Measurements from ENCODE around the gene CFDP1.

Gene CFDP1

GRCh38 chr16:75382611-75383010 lies 50.7 kb downstream of the CFDP1 start:
- Histone ChIP-seq H4K20me1 (ENCODE audit: insufficient read depth, low read length) (no peaks in the 10 kb centered on the region), H3K9me2 (ENCODE audit: low read depth, low read length) (no peaks in the 10 kb centered on the region), H3K9ac (ENCODE audit: low read length) (no peak overlapping the region), H3K27me3 (ENCODE audit: insufficient read depth, low read length) (no peaks in the 10 kb centered on the region), H3K9me3 (ENCODE audit: low read length) (no peaks in the 10 kb centered on the region), H3K27ac (ENCODE audit: low read depth, low read length, poor library complexity, severe bottlenecking) (no peak overlapping the region), H3K79me2 (ENCODE audit: insufficient read depth, low read length) (no peaks in the 10 kb centered on the region), H3K4me1 (ENCODE audit: insufficient read depth, low read length, severe bottlenecking) (peaks cover 26% of the 10 kb centered on the region), H2AFZ (ENCODE audit: low read length) (no peak overlapping the region), H3K36me3 (ENCODE audit: insufficient read depth, low read length) (peaks cover 22% of the 10 kb centered on the region), H3F3A (ENCODE audit: insufficient read depth, low read length) (no peaks in the 10 kb centered on the region), H3K4me2 (ENCODE audit: low read length) (no peak overlapping the region), H3K4me3 (ENCODE audit: low read depth, low read length, poor library complexity, severe bottlenecking) (no peak overlapping the region)
- TF ChIP-seq CTCF (IDR thresholded peaks at IDR 0.05; ENCODE audit: low read length) (no peak), EZH2 (IDR thresholded peaks at IDR 0.05; ENCODE audit: borderline replicate concordance, low read length) (no peak)

- peak overlapping the region; percentile 20 for H3K27ac ChIP-seq (ENCODE audit: low read depth, low read length, poor library complexity, severe bottlenecking)
- H3K36me3 ChIP-seq (ENCODE audit: insufficient read depth, low read length): peaks cover 32% of the 10 kb centered on the region
- H3K4me2 ChIP-seq (ENCODE audit: low read length): peak overlapping the region; percentile 16; the same call in 1 of the 2 replicates
- no peaks in the 10 kb centered on the region for H3K79me2 ChIP-seq (ENCODE audit: insufficient read depth, low read length)
- peaks cover 26% of the 10 kb centered on the region for H3K4me1 ChIP-seq (ENCODE audit: insufficient read depth, low read length, severe bottlenecking)
- no peak overlapping the region; the same call in 1 of the 2 replicates for H3K9ac ChIP-seq (ENCODE audit: low read length)
- H4K20me1 ChIP-seq (ENCODE audit: insufficient read depth, low read length): no peaks in the 10 kb centered on the region
- no peak overlapping the region for H2AFZ ChIP-seq (ENCODE audit: low read length)
- H3K4me3 ChIP-seq (ENCODE audit: low read depth, low read length, poor library complexity, severe bottlenecking): no peak overlapping the region
- H3K9me3 ChIP-seq (ENCODE audit: low read length): no peaks in the 10 kb centered on the region
- no peaks in the 10 kb centered on the region for H3K9me2 ChIP-seq (ENCODE audit: low read depth, low read length)
- no peaks in the 10 kb centered on the region for H3K27me3 ChIP-seq (ENCODE audit: insufficient read depth, low read length)
- TF ChIP-seq CTCF (IDR thresholded peaks at IDR 0.05; ENCODE audit: low read length) (no peak), EZH2 (IDR thresholded peaks at IDR 0.05; ENCODE audit: borderline replicate concordance, low read length) (no peak)
- no peaks in the 10 kb centered on the region for H3F3A ChIP-seq (ENCODE audit: insufficient read depth, low read length)
These were observed 52.4 kb downstream of the CFDP1 start for GRCh38 chr16:75380870-75381269.

GRCh38 chr16:75379911-75380847 lies 53.1 kb downstream of the CFDP1 start:
- no peaks in the 10 kb centered on the region for H4K20me1 ChIP-seq (ENCODE audit: insufficient read depth, low read length)
- H3K9me2 ChIP-seq (ENCODE audit: low read depth, low read length): no peaks in the 10 kb centered on the region
- H3K27me3 ChIP-seq (ENCODE audit: insufficient read depth, low read length): no peaks in the 10 kb centered on the region

More at GRCh38 chr16:75379911-75380847, 53.1 kb downstream of the CFDP1 start:
- peaks cover 32% of the 10 kb centered on the region for H3K36me3 ChIP-seq (ENCODE audit: insufficient read depth, low read length)
- peak overlapping the region; percentile 20 for H3K27ac ChIP-seq (ENCODE audit: low read depth, low read length, poor library complexity, severe bottlenecking)
- H3K4me1 ChIP-seq (ENCODE audit: insufficient read depth, low read length, severe bottlenecking): peaks cover 26% of the 10 kb centered on the region
- TF ChIP-seq EZH2 (IDR thresholded peaks at IDR 0.05; ENCODE audit: borderline replicate concordance, low read length) (no peak), CTCF (IDR thresholded peaks at IDR 0.05; ENCODE audit: low read length) (no peak)
- no peak overlapping the region for H2AFZ ChIP-seq (ENCODE audit: low read length)
- H3F3A ChIP-seq (ENCODE audit: insufficient read depth, low read length): no peaks in the 10 kb centered on the region
- no peaks in the 10 kb centered on the region for H3K79me2 ChIP-seq (ENCODE audit: insufficient read depth, low read length)
- H3K4me2 ChIP-seq (ENCODE audit: low read length): peak overlapping the region; percentile 16
- no peaks in the 10 kb centered on the region for H3K9me3 ChIP-seq (ENCODE audit: low read length)
- no peak overlapping the region for H3K4me3 ChIP-seq (ENCODE audit: low read depth, low read length, poor library complexity, severe bottlenecking)
- H3K9ac ChIP-seq (ENCODE audit: low read length): no peak overlapping the region; the same call in 1 of the 2 replicates

Measured in OCI-LY1 (cell line).